GM21529 (cell line): ENCODE measurements around the gene ST14.

Source experiments
- ATAC-seq: cut with Tn5 transposase; IDR thresholded peaks from one replicate; pipeline ENCODE4 v1.9.1; 2021; ENCODE audit not compliant: unreplicated experiment

ST14 gene

GRCh38 chr11:130133716-130134115 is 25.9 kb upstream of the ST14 start:
- ATAC-seq, result no peak

- ATAC-seq, result no peak
These were observed 23.5 kb upstream of the ST14 start for GRCh38 chr11:130136107-130136506.

- no peak for ATAC-seq
These were observed 21.6 kb upstream of the ST14 start for GRCh38 chr11:130137999-130138398.

DNA sequence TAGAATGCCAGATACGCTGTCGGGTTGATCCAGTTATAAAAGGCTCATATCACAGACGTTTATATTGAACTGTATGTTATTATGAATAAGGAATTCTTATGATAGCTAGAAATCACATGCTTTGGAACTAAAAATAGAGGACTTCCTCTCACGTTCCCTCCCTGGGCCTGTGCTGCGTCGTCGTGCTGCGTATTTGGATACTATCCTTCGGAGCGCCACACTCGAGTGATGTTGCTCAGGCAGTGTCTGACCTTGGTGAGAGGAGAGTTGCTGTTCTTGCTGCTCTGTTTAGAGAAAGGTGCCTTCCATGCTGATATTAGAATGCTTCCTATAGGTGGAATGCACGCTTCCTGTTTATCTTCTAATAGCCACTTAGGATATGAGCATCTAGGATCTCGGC is 20.2 kb upstream of the ST14 start:
- ATAC-seq, result no peak

GRCh38 chr11:130141561-130142341 is 17.8 kb upstream of the ST14 start:
- no peak for ATAC-seq

DNA sequence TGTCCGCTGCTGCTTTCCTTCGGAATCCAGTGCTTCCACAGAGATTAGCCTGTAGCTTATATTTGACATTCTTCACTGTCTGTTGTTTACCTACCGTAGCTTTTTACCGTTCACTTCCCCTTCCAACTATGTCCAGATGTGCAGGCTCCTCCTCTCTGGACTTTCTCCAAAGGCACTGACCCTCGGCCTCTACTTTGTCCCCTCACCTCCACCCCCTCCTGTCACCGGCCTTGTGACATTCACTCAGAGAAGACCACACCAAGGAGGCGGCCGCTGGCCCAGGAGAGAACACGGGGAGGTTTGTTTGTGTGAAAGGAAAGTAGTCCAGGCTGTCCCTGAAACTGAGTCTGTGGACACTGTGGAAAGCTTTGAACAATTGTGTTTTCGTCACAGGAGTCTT is 15.4 kb upstream of the ST14 start:
- no peak for ATAC-seq

DNA sequence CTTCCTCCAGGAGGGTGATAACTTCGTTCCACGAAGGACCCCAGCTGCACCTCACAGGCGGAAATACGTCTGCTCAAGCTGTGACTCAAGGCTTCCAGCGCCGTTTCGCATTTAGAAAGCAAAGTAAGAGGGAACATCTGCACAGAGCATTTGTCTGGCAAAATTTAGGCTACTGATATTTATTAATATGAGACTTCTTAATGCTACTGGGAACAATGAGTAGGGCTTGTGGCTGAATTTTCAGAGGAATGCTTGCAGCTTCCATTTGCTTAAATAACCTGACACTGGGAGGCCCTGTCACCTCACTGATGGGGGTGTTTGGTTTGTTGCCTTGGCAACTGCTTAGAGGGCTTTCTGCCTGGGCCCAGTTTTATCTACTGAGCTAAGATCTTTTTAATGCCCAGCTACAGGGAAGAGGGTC is 14.7 kb upstream of the ST14 start:
- no peak for ATAC-seq

GRCh38 chr11:130145311-130145812 is 14.2 kb upstream of the ST14 start:
- no peak for ATAC-seq

- ATAC-seq, result peak; percentile 20
These were observed 13.4 kb upstream of the ST14 start for GRCh38 chr11:130145975-130146776.

- peak; percentile 32 for ATAC-seq
These were observed 12.8 kb upstream of the ST14 start for GRCh38 chr11:130146796-130147195.

- no peak for ATAC-seq
These were observed 10.7 kb upstream of the ST14 start for GRCh38 chr11:130148796-130149326.

DNA sequence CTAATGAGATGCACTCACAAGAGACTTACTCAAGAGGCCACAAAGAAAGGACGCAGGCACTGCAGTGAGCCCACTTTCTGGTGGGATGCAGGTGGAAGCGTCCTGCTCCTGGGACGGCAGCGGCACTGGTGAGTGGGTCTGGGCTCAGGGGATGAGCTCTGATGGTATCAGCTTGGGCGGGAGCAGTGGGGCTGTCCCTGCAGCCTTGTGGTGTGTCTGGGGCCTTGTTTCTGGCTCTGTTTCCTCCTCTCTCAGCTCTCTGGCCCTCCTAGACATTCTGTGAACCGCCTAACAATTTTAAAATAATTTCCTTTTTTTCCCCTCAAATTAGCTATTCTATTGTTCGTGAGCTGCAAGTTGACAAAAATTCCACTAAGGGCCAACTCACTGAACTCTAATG is 8.8 kb upstream of the ST14 start:
- peak; percentile 63 for ATAC-seq

DNA sequence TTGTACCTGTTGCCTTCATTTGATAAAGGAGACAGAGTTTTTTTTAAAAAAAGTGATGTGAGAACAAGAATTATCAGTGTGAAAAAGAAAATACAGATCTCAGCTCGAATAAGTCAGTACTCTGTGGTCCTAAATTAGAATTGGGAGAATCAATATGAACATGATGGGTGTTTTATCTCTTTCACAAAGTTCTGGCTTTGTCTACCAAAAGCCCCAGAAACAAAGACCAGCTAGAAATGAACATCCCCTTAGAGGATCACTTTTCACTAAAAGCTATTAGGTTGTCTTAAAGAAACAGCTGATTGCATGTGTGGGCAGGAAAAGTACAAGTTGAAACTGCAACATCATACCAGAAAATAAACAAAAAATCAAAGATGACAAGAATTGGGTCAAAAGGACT is 8.4 kb upstream of the ST14 start:
- ATAC-seq, result peak; percentile 48

DNA sequence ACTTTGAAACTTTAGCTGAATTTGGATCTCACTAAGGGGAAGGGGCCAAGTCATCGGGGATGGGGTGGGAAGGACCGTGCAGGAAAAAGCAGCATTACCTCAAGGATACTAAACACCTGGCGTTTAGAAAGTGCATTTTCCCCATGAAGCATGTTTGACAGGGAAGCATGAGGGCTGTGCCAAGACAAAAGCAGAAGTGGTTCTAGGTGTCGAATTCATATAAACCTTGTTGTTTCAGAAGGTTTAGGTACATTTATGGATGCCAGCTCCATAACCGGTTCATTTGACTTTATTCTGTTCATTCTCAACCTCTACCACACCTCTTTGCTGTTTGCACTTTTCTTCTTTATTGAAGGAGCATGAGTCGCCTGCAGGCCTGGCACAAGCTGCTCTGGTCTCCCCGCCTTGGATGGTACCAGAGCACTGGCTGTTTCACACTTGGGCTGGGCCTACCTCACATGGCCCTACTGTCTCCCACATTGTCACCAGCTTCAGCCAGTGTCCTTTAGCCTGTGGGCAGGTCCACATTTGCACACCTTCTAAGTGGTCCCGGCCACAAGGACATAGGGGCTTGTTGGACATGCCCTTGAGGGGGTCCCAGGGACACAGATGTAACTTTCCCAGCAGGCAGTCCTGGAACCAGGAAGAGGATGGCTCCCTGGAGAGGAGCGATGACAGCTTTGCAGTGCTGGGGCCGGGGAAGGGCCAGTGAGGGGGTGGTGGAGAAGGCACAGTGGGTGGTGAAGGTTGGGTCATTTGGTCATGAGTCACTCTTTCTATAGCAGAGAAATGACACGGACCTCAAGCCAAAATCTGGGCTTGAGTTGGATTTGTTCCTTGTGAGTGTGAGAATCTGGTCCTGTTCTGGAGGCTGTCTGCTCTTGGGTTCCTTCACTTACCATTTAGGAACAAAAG is 3.2 kb upstream of the ST14 start:
- ATAC-seq, result no peak

GRCh38 chr11:130157101-130157500 is 2.5 kb upstream of the ST14 start:
- ATAC-seq, result no peak

GRCh38 chr11:130157840-130158239 is 1.7 kb upstream of the ST14 start:
- ATAC-seq, result no peak

DNA sequence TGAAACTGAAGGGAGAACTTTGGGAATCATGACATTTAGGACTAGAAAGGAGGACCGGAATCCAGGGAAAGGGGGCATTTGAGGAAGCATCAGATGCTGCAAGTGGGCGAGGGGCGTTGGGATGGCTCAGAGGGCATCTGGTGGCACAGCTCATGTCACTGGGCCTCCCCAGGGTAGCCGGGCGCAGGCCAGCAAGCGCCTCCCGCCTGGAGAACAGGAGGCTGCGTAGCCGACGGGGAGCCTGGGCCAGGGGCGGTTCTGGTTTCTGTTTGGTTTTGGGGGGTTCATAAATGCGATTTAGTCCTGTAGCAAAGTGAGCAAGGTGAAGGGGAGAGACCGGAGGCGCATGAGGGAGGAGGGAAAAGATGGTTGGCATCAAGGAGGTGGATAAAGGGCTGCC is 443 bp upstream of the ST14 start:
- ATAC-seq, result no peak

- ATAC-seq, result no peak
These were observed 1.0 kb downstream of the ST14 start for GRCh38 chr11:130160498-130161155.

DNA sequence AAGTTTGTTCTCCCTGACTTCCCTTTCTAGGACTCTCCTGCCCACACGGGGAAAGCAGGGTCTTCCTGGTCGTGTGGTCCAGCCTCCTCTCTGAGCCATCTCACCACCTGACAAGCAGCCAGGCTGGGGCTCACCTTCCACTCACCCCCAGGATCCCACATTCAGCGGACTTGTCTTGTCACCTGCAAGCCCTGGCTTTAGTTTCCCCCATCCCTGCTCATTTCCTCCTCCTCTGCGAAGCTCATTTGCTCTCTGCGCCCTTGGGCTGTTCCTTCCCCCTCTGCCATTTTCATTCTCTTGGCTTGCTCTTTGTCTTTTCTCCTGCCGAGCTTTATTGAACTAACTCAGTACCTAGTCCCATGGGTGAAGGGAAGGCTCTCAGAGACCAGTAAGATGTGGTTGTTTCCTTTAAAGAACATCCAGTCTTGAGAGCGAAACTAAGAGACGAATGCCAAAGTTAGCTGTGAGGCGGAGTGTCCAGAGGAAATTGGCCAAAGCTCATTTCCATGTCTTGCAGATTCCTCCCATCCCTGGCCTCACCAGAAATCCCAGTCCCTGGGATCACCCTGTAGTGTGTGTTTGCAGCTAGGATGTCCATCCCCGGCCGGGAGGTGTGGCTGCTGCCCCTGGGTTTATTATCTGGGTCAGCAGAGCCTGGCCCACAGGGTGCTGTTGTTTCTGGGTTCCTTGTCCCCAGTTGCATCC is 2.0 kb downstream of the ST14 start:
- no peak for ATAC-seq

DNA sequence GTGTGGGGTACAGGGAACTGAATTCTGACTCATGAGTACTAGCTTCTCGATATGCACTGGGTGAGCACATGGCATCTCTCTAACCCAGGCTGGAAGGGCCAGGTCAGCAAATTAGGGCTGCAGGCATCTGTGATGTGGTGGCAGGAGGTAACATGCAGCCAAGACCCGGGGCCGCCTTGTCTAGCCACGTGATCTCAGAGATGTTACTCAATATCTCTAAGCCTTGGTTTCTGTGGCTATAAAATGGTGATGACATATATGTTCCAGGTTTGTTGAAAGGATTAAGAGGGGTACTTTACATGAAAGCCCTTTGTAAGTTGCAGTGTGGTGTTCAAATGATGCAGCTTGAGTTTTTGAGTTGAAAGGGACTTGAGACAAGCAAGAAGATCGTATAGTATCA is 3.2 kb downstream of the ST14 start:
- ATAC-seq, result no peak
